IPS-11a (cell line): ENCODE data around the gene CCDC33.

ENCODE experiments used
- H3K4me3 ChIP-seq: one replicate; pipeline ENCODE4 v1.5.1; 2013; ENCODE audit warnings: low read depth, low read length, control low read depth

CCDC33 gene

DNA sequence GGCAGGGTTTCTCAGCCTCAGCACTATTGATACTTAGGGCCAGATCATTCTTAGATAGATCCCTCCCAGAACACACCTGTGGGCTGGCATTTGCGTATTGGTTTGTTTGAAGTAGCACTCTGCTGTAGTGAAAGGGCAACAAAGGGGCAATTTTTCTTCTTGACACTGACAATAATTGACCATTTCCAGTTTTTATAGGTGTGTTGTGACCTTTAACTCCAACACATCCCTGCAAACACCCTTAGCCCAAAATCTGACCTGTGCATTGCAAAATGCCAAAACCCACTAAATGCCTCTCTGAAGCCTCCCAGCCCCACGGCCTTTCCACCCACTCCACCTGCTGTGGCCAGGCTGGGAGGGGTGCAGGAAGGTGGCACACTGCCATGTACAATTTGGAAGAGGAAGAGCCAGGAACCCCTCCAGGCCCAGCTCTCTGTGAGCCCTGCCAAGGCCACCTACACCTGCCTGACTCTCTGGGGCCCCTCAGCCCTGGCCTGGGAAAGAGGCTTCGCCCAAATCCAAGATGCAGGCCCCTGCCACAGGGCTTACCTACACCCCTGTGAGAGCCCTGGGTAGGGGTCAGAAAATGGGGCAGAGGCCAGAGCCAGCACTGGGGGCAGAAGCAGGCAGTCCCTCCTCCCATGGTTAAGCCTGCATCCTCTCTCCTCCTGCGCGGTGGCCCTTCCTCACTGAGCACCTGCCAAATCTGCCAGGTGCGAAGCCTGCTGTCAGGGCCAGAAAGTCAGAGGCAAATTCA, 140.9 kb downstream of the CCDC33 start:
- no peak overlapping the region for H3K4me3 ChIP-seq

DNA sequence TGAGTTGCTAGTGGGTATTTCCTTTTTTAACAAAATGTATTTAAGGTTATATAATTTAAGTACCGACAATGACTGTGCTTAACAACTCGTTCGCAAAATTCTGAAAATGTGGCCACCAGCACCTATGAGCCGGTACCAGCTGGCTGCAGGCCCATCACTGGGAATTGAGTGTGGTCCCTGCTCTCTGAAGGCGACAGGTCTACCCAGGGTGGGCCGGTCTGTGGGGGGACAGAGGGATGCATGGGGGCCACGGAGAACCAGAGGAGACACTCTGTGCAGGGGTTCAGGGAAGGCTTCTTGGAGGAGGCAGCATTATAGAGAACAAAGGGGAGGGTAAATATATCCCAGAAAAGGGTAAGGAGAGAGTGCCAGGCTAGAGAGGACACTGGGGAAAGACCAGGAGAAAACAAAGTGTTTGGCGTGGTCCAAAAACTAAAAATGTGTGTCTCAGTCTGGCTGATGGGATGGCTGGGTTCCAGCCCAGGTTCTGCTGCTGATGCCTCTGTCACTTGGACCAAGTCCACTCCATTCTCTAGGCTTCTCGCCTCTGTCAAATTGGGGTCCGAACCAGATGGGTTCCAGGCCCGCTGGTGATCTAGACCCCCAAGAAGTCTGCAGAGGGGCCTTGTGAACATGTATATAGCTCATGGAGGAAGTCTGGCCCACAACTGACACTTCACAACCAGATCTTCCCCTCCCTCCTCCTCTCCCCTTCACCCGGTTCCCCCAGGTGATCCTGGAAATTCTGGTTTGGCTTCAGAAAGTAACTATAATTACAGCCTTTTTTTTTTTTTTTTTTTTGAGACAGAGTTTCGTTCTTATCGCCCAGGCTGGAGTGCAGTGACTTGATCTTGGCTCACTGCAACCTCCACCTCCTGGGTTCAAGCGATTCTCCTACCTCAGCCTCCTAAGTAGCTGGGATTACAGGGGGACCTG, 142.0 kb downstream of the CCDC33 start:
- H3K4me3 ChIP-seq = no peak overlapping the region

DNA sequence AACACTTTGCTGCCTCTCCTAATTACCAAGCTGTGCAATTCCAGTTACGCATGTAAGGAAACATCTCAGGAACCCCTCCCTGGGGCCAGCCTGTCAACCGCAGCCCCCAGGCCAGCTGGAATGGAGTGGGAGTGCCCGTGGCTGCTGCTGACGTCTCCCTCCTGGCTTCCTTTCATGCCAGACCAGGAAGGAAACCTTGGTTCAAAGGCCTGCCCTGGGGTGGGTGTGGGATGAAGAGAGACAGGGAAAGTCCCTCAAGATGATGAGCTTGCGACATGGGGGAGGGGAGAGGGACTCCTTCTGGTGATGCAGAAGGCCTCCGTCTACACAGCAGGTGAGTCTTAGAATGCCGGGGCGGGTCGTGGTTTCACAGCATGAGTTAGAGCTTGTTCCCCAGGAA, 142.7 kb downstream of the CCDC33 start:
- no peak overlapping the region for H3K4me3 ChIP-seq

GRCh38 chr15:74380361-74381189, 144.4 kb downstream of the CCDC33 start:
- no peak overlapping the region for H3K4me3 ChIP-seq

DNA sequence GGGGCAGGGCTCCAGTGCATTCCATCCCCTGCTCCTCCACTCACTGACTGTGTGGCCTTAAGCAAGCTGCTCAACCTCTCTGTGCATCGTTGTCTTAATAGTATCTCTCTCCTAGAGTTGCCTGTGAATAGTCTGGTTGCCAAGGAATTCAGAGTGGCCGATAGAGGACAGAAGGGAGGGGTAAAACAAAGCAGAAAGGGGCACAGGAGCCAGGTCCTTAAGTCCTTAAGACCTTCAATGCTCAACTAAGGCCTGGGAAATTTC, 145.0 kb downstream of the CCDC33 start:
- no peak overlapping the region for H3K4me3 ChIP-seq

- H3K4me3 ChIP-seq = no peak overlapping the region
Observed at GRCh38 chr15:74381481-74381880, 145.4 kb downstream of the CCDC33 start.

DNA sequence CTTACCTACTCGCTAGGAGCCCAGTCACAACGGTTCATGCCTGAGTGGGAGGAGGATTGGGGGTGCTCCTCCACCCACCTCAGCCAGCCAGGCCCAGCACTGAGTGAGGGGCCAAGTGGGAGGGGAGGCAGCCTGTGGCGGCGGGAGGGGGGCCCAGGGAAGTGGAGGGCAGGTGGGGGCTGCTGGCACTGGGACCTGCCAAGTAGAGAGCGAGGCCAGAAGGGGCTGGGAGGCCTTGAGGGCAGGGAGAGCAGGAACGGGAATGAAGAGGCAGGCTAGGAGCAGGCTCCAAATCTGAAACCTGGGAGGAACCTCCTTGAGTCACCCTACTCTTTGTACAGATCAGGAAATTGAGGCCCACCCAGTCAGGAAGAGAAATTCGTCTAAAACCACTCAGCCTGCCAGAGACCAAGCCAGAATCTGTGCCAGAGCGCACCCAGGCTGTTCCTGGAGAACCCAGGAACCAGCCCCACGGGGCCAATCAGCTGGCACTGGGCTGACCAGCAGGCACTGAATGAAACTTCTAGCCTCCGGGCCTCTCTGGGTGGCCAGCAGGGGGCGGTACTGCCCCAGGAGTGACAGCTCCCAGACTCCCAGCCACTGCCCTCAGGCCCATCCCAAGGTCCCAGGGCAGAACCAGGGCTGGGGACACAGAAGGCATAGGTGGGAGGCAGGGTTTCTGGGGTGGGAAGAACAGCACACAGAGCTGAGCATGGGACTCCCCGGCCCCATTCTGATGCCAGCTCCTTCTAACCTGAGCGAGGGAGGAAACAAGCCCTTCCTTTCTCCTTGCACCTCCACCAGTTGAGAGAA, 146.1 kb downstream of the CCDC33 start:
- no peak overlapping the region for H3K4me3 ChIP-seq

- H3K4me3 ChIP-seq = no peak overlapping the region
Observed at GRCh38 chr15:74383286-74383685, 147.2 kb downstream of the CCDC33 start.

GRCh38 chr15:74383695-74384565, 147.8 kb downstream of the CCDC33 start:
- H3K4me3 ChIP-seq = no peak overlapping the region

DNA sequence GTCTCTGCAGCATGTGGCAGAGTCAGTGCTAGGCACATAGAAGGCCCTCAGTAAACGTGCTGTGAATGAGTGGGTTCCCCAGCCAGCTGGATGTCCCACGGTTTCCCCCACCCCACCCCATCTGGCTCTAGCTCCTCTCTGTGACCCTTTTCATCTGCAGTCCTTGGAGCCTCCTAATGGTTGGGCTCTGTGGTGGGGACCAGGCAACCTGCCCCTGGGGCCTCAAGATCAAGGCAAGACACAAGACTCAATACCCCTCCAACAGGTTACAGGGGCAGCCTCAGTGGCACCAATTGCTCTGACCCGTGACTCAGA, 148.4 kb downstream of the CCDC33 start:
- no peak overlapping the region for H3K4me3 ChIP-seq

DNA sequence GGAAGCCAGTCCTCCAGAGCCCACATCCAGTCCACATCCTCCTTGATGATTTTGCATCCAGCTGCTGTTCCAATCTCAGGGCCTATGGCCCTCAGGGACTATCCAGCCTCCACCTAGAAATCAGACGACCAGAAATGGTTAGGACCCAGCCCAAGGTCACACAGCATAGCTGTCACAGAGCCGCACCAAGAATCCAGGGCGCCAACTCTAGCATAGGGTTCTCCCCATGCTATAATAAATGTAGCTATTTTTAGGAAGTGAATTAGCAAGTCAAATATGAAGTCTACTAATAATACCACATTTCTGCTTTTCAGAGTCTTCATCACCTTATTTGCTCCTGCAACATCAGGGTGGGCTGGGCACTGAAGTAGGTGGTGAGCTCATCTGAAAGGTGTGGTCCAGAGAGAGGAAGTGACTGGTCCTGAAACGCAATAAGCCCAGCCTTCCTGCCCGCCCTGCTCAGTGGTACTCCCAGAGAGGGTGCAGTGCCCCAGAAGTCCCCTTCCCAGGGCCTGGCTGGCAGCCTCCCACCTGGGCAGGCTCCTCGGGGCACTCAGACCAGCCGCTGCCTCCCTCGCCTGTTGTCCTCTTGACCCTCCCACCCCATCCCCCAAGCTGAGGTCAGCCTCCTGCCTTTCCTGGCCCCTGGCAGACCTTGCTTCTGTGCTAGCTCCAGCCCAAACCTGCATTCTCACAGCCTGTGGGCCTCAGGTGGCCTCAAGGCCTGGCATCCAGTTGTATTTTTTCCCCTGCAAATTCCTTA, 148.9 kb downstream of the CCDC33 start:
- no peak overlapping the region for H3K4me3 ChIP-seq

DNA sequence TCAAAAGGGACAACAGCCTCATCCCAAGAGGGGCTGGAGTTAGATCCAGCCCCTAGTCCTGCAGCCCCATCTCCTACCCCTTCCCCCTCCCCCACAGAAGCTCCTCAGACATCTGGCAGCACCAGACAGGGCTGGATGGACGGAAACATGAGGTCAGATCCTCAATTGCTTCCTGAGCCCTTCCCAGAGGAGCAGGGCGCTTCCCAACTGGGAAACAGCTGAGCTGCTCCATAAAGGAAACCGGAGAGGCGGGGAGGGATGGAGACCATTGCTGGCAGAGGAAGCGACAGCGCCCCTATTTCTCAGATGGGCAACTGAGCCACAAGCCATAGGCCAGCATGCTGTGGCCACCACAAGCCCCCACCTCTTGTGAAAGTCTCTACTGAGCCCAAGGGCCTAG, 149.6 kb downstream of the CCDC33 start:
- no peak overlapping the region for H3K4me3 ChIP-seq
